Erythroblast (primary cell): Measurements from ENCODE around the gene NPAS1.

ENCODE experiments used
- GATA1 ChIP-seq: IDR thresholded peaks from 2 replicates; pipeline ENCODE4 v1.6.1; 2011; ENCODE audit warnings: low read depth, mild to moderate bottlenecking, control low read depth, low read length, moderate library complexity
- POLR2A ChIP-seq: IDR thresholded peaks from 2 replicates; pipeline ENCODE4 v1.6.1; 2011; ENCODE audit warnings: mild to moderate bottlenecking, low read length

- TF ChIP-seq POLR2A (no peak), GATA1 (no peak)
These were observed 62.9 kb downstream of the NPAS1 start for GRCh38 chr19:47082493-47082892.
